Endodermal cell (in vitro differentiated cells): ENCODE results near the gene DRD2. TPM values are rescaled to one million over a fixed set of nuclear protein-coding genes. Genes with fewer than 3 reads are reported as not detected.

Source experiments
- DNase-seq: peaks from one replicate; pipeline ENCODE4 v3.0.0-alpha.2; 2017
- H3K27ac ChIP-seq: 2 replicates; pipeline ENCODE4 v1.5.1; 2013; ENCODE audit warnings: mild to moderate bottlenecking, low read depth, low read length, moderate library complexity
- H3K27me3 ChIP-seq: 2 replicates; pipeline ENCODE4 v1.6.1; 2013; ENCODE audit warnings: mild to moderate bottlenecking, low read length, moderate library complexity; ENCODE audit not compliant: insufficient read depth, control insufficient read depth, poor library complexity, severe bottlenecking
- H3K36me3 ChIP-seq: 2 replicates; pipeline ENCODE4 v1.7.0; 2013; ENCODE audit warnings: mild to moderate bottlenecking, low read length, moderate library complexity; ENCODE audit not compliant: control insufficient read depth, insufficient read depth
- H3K4me1 ChIP-seq: one replicate; pipeline ENCODE4 v1.7.0; 2013; ENCODE audit warnings: low read length; ENCODE audit not compliant: control insufficient read depth, insufficient read depth
- H3K4me3 ChIP-seq: 2 replicates; pipeline ENCODE4 v1.5.1; 2013; ENCODE audit warnings: mild to moderate bottlenecking, low read length, moderate library complexity
- H3K9ac ChIP-seq: 2 replicates; pipeline ENCODE4 v1.6.1; 2013; ENCODE audit warnings: mild to moderate bottlenecking, low read length, moderate library complexity; ENCODE audit not compliant: poor library complexity, severe bottlenecking; ENCODE audit errors: extremely low read depth
- H3K9me3 ChIP-seq: 2 replicates; pipeline ENCODE4 v1.6.1; 2013; ENCODE audit warnings: mild to moderate bottlenecking, low read length, moderate library complexity; ENCODE audit not compliant: control insufficient read depth
- H3K27ac Mint-ChIP-seq: 2 replicates; pipeline ENCODE4 v1.8.0; 2020; ENCODE audit warnings: mixed read lengths
- H3K27me3 Mint-ChIP-seq: 2 replicates; pipeline ENCODE4 v1.8.0; 2021; ENCODE audit warnings: mild to moderate bottlenecking, mixed read lengths; ENCODE audit not compliant: insufficient read depth
- H3K36me3 Mint-ChIP-seq: 2 replicates; pipeline ENCODE4 v1.8.0; 2020; ENCODE audit warnings: low read depth, mixed read lengths
- H3K4me1 Mint-ChIP-seq: 2 replicates; pipeline ENCODE4 v1.8.0; 2020; ENCODE audit warnings: mixed read lengths
- H3K4me3 Mint-ChIP-seq: 2 replicates; pipeline ENCODE4 v1.8.0; 2020; ENCODE audit warnings: mild to moderate bottlenecking, moderate library complexity, mixed read lengths
- H3K9me3 Mint-ChIP-seq: 2 replicates; pipeline ENCODE4 v1.8.0; 2020; ENCODE audit warnings: mild to moderate bottlenecking, mixed read lengths
- CTCF ChIP-seq: fragments of 200-600 bp; sonication (generic); conservative IDR thresholded peaks from 2 replicates; pipeline ENCODE4 v1.5.0; 2021; ENCODE audit warnings: antibody characterized with exemption, mild to moderate bottlenecking
- WGBS, 2 experiments: methylation state at CpG; one replicate each; pipeline versions ENCODE4 v1.1.5 to v1.1.7; 2013; ENCODE audit warnings: missing lambda C conversion rate in 2 of 2, mixed read lengths in 1 of 2; ENCODE audit not compliant: insufficient coverage in 1 of 2, insufficient read length in 1 of 2; 5-methylcytosine and 5-hydroxymethylcytosine counted together
- total RNA-seq, 2 donors: library from RNA; stranded (reverse); fragmentation: NEBNext Ultra II Directional in 1 of 2; extraction: Animal tissue kit (Norgen Biotek cat#: 25700) in 1 of 2; gene quantifications; 2 replicates in 1 of 2; 3 replicates in 1 of 2; pipeline ENCODE4 v1.2.1, GENCODE V29; 2021

DRD2 gene
- total RNA-seq, 2 donors from 2014 or later, result 0.35 to 2.1 TPM

GRCh38 chr11:113449743-113450142 is 25.5 kb downstream of the DRD2 start:
- 93 to 94% methylated on average over 4 to 6 of the region's 6 CpGs for WGBS, 2 experiments
- Mint-ChIP-seq H3K27ac (no peak overlapping the region), H3K36me3 (no peaks in the 10 kb centered on the region), H3K4me1 (peaks cover 13% of the 10 kb centered on the region), H3K27me3 (peaks cover 21% of the 10 kb centered on the region), H3K9me3 (no peaks in the 10 kb centered on the region), H3K4me3 (no peak overlapping the region)
- Histone ChIP-seq H3K27ac (no peak overlapping the region), H3K36me3 (no peaks in the 10 kb centered on the region), H3K27me3 (no peaks in the 10 kb centered on the region), H3K4me1 (peaks cover 8% of the 10 kb centered on the region), H3K9me3 (no peaks in the 10 kb centered on the region), H3K4me3 (no peak overlapping the region), H3K9ac (no peak overlapping the region)
- no peak for DNase-seq
- TF ChIP-seq CTCF, result no peak

GRCh38 chr11:113448316-113448677 is 26.9 kb downstream of the DRD2 start:
- Histone ChIP-seq H3K4me1 (peaks cover 4% of the 10 kb centered on the region), H3K9ac (no peak overlapping the region), H3K9me3 (no peaks in the 10 kb centered on the region), H3K27ac (no peak overlapping the region), H3K36me3 (no peaks in the 10 kb centered on the region), H3K27me3 (no peaks in the 10 kb centered on the region), H3K4me3 (no peak overlapping the region)
- Mint-ChIP-seq H3K27me3 (peaks cover 23% of the 10 kb centered on the region), H3K4me1 (peaks cover 10% of the 10 kb centered on the region), H3K9me3 (no peaks in the 10 kb centered on the region), H3K27ac (no peak overlapping the region), H3K36me3 (no peaks in the 10 kb centered on the region), H3K4me3 (no peak overlapping the region)
- 87 to 89% methylated on average over 2 to 5 of the region's 5 CpGs for whole genome bisulfite sequencing, 2 experiments
- DNase-seq, result no peak
- no peak for TF ChIP-seq CTCF

- no peak for DNase-seq
- Histone ChIP-seq H3K4me3 (no peak overlapping the region), H3K27me3 (no peaks in the 10 kb centered on the region), H3K9ac (no peak overlapping the region), H3K9me3 (no peaks in the 10 kb centered on the region), H3K27ac (no peak overlapping the region), H3K36me3 (no peaks in the 10 kb centered on the region), H3K4me1 (peaks cover 4% of the 10 kb centered on the region)
- WGBS, 2 experiments, result 88 to 94% methylated on average over 7 to 8 of the region's 8 CpGs
- Mint-ChIP-seq H3K4me3 (no peak overlapping the region), H3K27me3 (peaks cover 23% of the 10 kb centered on the region), H3K4me1 (peaks cover 5% of the 10 kb centered on the region), H3K27ac (no peak overlapping the region), H3K36me3 (no peaks in the 10 kb centered on the region), H3K9me3 (no peaks in the 10 kb centered on the region)
- no peak for TF ChIP-seq CTCF
Observed at GRCh38 chr11:113447621-113448315, 27.4 kb downstream of the DRD2 start.
